ENCODE data around the gene DHPS.
A peak's percentile ranks its signal among the peaks of the same experiment; 100 is the strongest.
"Not testable (repeated sequence)": the region's sequence is repeated elsewhere in the genome, so short reads cannot be mapped to it uniquely, and the experiment has no call there.

DHPS gene

GRCh38 chr19:12670159-12670928, 11.3 kb downstream of the DHPS start:
- DNase-seq: no peak

GRCh38 chr19:12669270-12670158, 12.2 kb downstream of the DHPS start:
- DNase-seq: peak; percentile 89

- DNase-seq: peak; percentile 45
Observed at GRCh38 chr19:12668932-12669269, 12.8 kb downstream of the DHPS start.

- DNase-seq: no peak
Observed at GRCh38 chr19:12668346-12668745, 13.3 kb downstream of the DHPS start.

- DNase-seq: no peak
Observed at GRCh38 chr19:12667731-12668302, 13.9 kb downstream of the DHPS start.

- peak; percentile 84 for DNase-seq
Observed at GRCh38 chr19:12666265-12667048, 15.2 kb downstream of the DHPS start, which contains the start of the genes MAN2B1 and WDR83. TSS of gene MAN2B1 (minus strand) at chr19:12666742. CDS start at chr19:12666701, 41 bp downstream. TSS of gene WDR83 (plus strand) at chr19:12666807. CDS start at chr19:12669791, 2,984 bp downstream.

GRCh38 chr19:12665671-12666264, 15.9 kb downstream of the DHPS start:
- no peak for DNase-seq

GRCh38 chr19:12665281-12665573, 16.5 kb downstream of the DHPS start:
- DNase-seq: peak; percentile 26

- no peak for DNase-seq
Observed at GRCh38 chr19:12664406-12665280, 17.0 kb downstream of the DHPS start.

- DNase-seq: peak; percentile 25
Observed at GRCh38 chr19:12660980-12661379, 20.7 kb downstream of the DHPS start.

GRCh38 chr19:12657966-12658365, 23.7 kb downstream of the DHPS start:
- no peak for DNase-seq

- DNase-seq: no peak
Observed at GRCh38 chr19:12656899-12657571, 24.6 kb downstream of the DHPS start.

GRCh38 chr19:12655546-12655945, 26.1 kb downstream of the DHPS start:
- DNase-seq: no peak

- DNase-seq: no peak
Observed at GRCh38 chr19:12652219-12652618, 29.5 kb downstream of the DHPS start.

- DNase-seq: no peak
Observed at GRCh38 chr19:12649941-12650340, 31.7 kb downstream of the DHPS start.

GRCh38 chr19:12648088-12648487, 33.6 kb downstream of the DHPS start:
- no peak for DNase-seq

- DNase-seq: no peak
Observed at GRCh38 chr19:12647490-12648071, 34.1 kb downstream of the DHPS start.

GRCh38 chr19:12647047-12647446, 34.6 kb downstream of the DHPS start:
- DNase-seq: no peak

GRCh38 chr19:12646551-12646950, 35.1 kb downstream of the DHPS start:
- no peak for DNase-seq

GRCh38 chr19:12643716-12644115, 38.0 kb downstream of the DHPS start:
- DNase-seq: not testable (repeated sequence)
